Measurements from ENCODE around the gene LIG1. TPM values are rescaled to one million over a fixed set of nuclear protein-coding genes. Genes with fewer than 3 reads are reported as not detected.

Gene LIG1
- total RNA-seq, 1 donor: 11.9 TPM

GRCh38 chr19:48181505-48181904, 11.4 kb upstream of the LIG1 start:
- Histone ChIP-seq H3K4me2 (ENCODE audit: insufficient read depth, low read length) (no peak overlapping the region), H3K4me3 (ENCODE audit: insufficient read depth, low read length) (no peak overlapping the region), H3K27ac (ENCODE audit: low read depth, low read length) (no peak overlapping the region), H3K9me3 (ENCODE audit: low read depth, low read length) (peaks cover 2% of the 10 kb centered on the region), H3K27me3 (ENCODE audit: insufficient read depth, low read length) (no peaks in the 10 kb centered on the region), H3K36me3 (ENCODE audit: insufficient read depth, low read length) (peaks cover 6% of the 10 kb centered on the region), H3K4me1 (ENCODE audit: insufficient read depth, low read length) (no peaks in the 10 kb centered on the region), H2AFZ (ENCODE audit: low read length) (no peak overlapping the region), H4K20me1 (ENCODE audit: insufficient read depth, low read length) (no peaks in the 10 kb centered on the region), H3K79me2 (ENCODE audit: insufficient read depth, low read length) (no peaks in the 10 kb centered on the region)
- no peak for TF ChIP-seq CTCF (IDR thresholded peaks at IDR 0.05; ENCODE audit: extremely low read depth, low read depth, low read length)
- DNase-seq (ENCODE audit: insufficient read length, low spot score, missing footprints): no peak

- no peak for TF ChIP-seq CTCF (IDR thresholded peaks at IDR 0.05; ENCODE audit: extremely low read depth, low read depth, low read length)
- Histone ChIP-seq H3K27ac (ENCODE audit: low read depth, low read length) (no peak overlapping the region), H3K4me2 (ENCODE audit: insufficient read depth, low read length) (no peak overlapping the region), H3K9me3 (ENCODE audit: low read depth, low read length) (no peaks in the 10 kb centered on the region), H3K79me2 (ENCODE audit: insufficient read depth, low read length) (peaks cover 6% of the 10 kb centered on the region), H3K4me3 (ENCODE audit: insufficient read depth, low read length) (no peak overlapping the region), H4K20me1 (ENCODE audit: insufficient read depth, low read length) (no peaks in the 10 kb centered on the region), H3K27me3 (ENCODE audit: insufficient read depth, low read length) (no peaks in the 10 kb centered on the region), H3K4me1 (ENCODE audit: insufficient read depth, low read length) (peaks cover 3% of the 10 kb centered on the region), H3K36me3 (ENCODE audit: insufficient read depth, low read length) (peaks cover 21% of the 10 kb centered on the region), H2AFZ (ENCODE audit: low read length) (no peak overlapping the region)
- no peak for DNase-seq (ENCODE audit: insufficient read length, low spot score, missing footprints)
Observed at GRCh38 chr19:48176226-48176625, 6.1 kb upstream of the LIG1 start.

- Histone ChIP-seq H3K79me2 (ENCODE audit: insufficient read depth, low read length) (peaks cover 13% of the 10 kb centered on the region), H3K27ac (ENCODE audit: low read depth, low read length) (no peak overlapping the region), H3K4me1 (ENCODE audit: insufficient read depth, low read length) (peaks cover 8% of the 10 kb centered on the region), H3K4me3 (ENCODE audit: insufficient read depth, low read length) (no peak overlapping the region), H2AFZ (ENCODE audit: low read length) (no peak overlapping the region), H3K36me3 (ENCODE audit: insufficient read depth, low read length) (peaks cover 17% of the 10 kb centered on the region), H3K9me3 (ENCODE audit: low read depth, low read length) (no peaks in the 10 kb centered on the region), H3K27me3 (ENCODE audit: insufficient read depth, low read length) (no peaks in the 10 kb centered on the region), H4K20me1 (ENCODE audit: insufficient read depth, low read length) (no peaks in the 10 kb centered on the region), H3K4me2 (ENCODE audit: insufficient read depth, low read length) (no peak overlapping the region)
- DNase-seq (ENCODE audit: insufficient read length, low spot score, missing footprints): no peak
- TF ChIP-seq CTCF (IDR thresholded peaks at IDR 0.05; ENCODE audit: extremely low read depth, low read depth, low read length): no peak
Observed at GRCh38 chr19:48175578-48175977, 5.4 kb upstream of the LIG1 start.

GRCh38 chr19:48174445-48175030, 4.4 kb upstream of the LIG1 start:
- H4K20me1 ChIP-seq (ENCODE audit: insufficient read depth, low read length): no peaks in the 10 kb centered on the region
- H3K36me3 ChIP-seq (ENCODE audit: insufficient read depth, low read length): peaks cover 17% of the 10 kb centered on the region
- no peak overlapping the region for H3K4me3 ChIP-seq (ENCODE audit: insufficient read depth, low read length)
- no peak overlapping the region for H2AFZ ChIP-seq (ENCODE audit: low read length)
- H3K27ac ChIP-seq (ENCODE audit: low read depth, low read length): no peak overlapping the region
- DNase-seq (ENCODE audit: insufficient read length, low spot score, missing footprints): no peak
- H3K4me1 ChIP-seq (ENCODE audit: insufficient read depth, low read length): peaks cover 8% of the 10 kb centered on the region
- no peak overlapping the region for H3K4me2 ChIP-seq (ENCODE audit: insufficient read depth, low read length)
- H3K79me2 ChIP-seq (ENCODE audit: insufficient read depth, low read length): peaks cover 13% of the 10 kb centered on the region
- no peaks in the 10 kb centered on the region for H3K9me3 ChIP-seq (ENCODE audit: low read depth, low read length)
- no peak for TF ChIP-seq CTCF (IDR thresholded peaks at IDR 0.05; ENCODE audit: extremely low read depth, low read depth, low read length)
- H3K27me3 ChIP-seq (ENCODE audit: insufficient read depth, low read length): no peaks in the 10 kb centered on the region

Measured in osteoblast (primary cell).